OCI-LY1 (cell line): Measurements from ENCODE around the gene PCBD1.

Experiments used
- H2AFZ ChIP-seq: fragments of 200-600 bp; sonication (generic), shearing (Covaris generic); 2 replicates; pipeline ENCODE4 v1.6.0; 2014; ENCODE audit warnings: antibody characterized with exemption, mild to moderate bottlenecking, low read length
- H3F3A ChIP-seq: fragments of 200-600 bp; sonication (generic), shearing (Covaris generic); 2 replicates; pipeline ENCODE4 v1.6.0; 2014; ENCODE audit warnings: mild to moderate bottlenecking, antibody characterized with exemption, low read length, moderate library complexity; ENCODE audit not compliant: insufficient read depth
- H3K27ac ChIP-seq: fragments of 200-600 bp; sonication (generic); 2 replicates; pipeline ENCODE4 v1.5.1; 2014; ENCODE audit warnings: low read length, mixed run types, mild to moderate bottlenecking, low read depth; ENCODE audit not compliant: poor library complexity, severe bottlenecking
- H3K27me3 ChIP-seq: fragments of 200-600 bp; sonication (generic); 2 replicates; pipeline ENCODE4 v1.6.0; 2014; ENCODE audit warnings: antibody characterized with exemption, mild to moderate bottlenecking, low read length, moderate library complexity; ENCODE audit not compliant: insufficient read depth
- H3K36me3 ChIP-seq: fragments of 200-600 bp; sonication (generic); 2 replicates; pipeline ENCODE4 v1.6.1; 2014; ENCODE audit warnings: mild to moderate bottlenecking, antibody characterized with exemption, low read length, moderate library complexity, mixed read lengths; ENCODE audit not compliant: insufficient read depth
- H3K4me1 ChIP-seq: fragments of 200-600 bp; sonication (generic); 2 replicates; pipeline ENCODE4 v1.5.1; 2014; ENCODE audit warnings: mild to moderate bottlenecking, low read length, moderate library complexity; ENCODE audit not compliant: insufficient read depth, severe bottlenecking
- H3K4me2 ChIP-seq: fragments of 200-600 bp; sonication (generic), shearing (Covaris generic); 2 replicates; pipeline ENCODE4 v1.6.1; 2014; ENCODE audit warnings: low read length
- H3K4me3 ChIP-seq: fragments of 200-600 bp; sonication (generic); 2 replicates; pipeline ENCODE4 v1.5.1; 2014; ENCODE audit warnings: low read length, low read depth, mild to moderate bottlenecking, mixed read lengths; ENCODE audit not compliant: poor library complexity, severe bottlenecking
- H3K79me2 ChIP-seq: fragments of 200-600 bp; shearing (Covaris generic); 2 replicates; pipeline ENCODE4 v1.6.1; 2016; ENCODE audit warnings: mixed run types, low read length, mixed read lengths; ENCODE audit not compliant: insufficient read depth
- H3K9ac ChIP-seq: fragments of 200-600 bp; sonication (generic), shearing (Covaris generic); 2 replicates; pipeline ENCODE4 v1.6.1; 2014; ENCODE audit warnings: mild to moderate bottlenecking, low read length, mixed read lengths
- H3K9me2 ChIP-seq: fragments of 200-600 bp; sonication (generic), shearing (Covaris generic); 2 replicates; pipeline ENCODE4 v1.6.1; 2014; ENCODE audit warnings: low read depth, mild to moderate bottlenecking, low read length, mixed read lengths
- H3K9me3 ChIP-seq: fragments of 200-600 bp; shearing (Covaris generic); 2 replicates; pipeline ENCODE4 v1.6.1; 2014; ENCODE audit warnings: low read length, mixed read lengths
- H4K20me1 ChIP-seq: fragments of 200-600 bp; sonication (generic), shearing (Covaris generic); 2 replicates; pipeline ENCODE4 v1.6.0; 2016; ENCODE audit warnings: mild to moderate bottlenecking, low read length; ENCODE audit not compliant: insufficient read depth
- CTCF ChIP-seq: fragments of 200-600 bp; sonication (generic), shearing (Covaris generic); IDR thresholded peaks from 2 replicates; pipeline ENCODE4 v1.5.1; 2017; ENCODE audit warnings: mild to moderate bottlenecking, antibody characterized with exemption, low read length, moderate library complexity, mixed read lengths
- EZH2 ChIP-seq: fragments of 200-600 bp; sonication (generic), shearing (Covaris generic); IDR thresholded peaks from 2 replicates; pipeline ENCODE4 v1.8.0; 2017; ENCODE audit warnings: borderline replicate concordance, mixed run types, mild to moderate bottlenecking, antibody characterized with exemption, low read length, moderate library complexity, mixed read lengths

Gene PCBD1

GRCh38 chr10:70910486-70911341 lies 22.3 kb upstream of the PCBD1 start:
- H3K4me2 ChIP-seq = no peak overlapping the region
- no peak overlapping the region for H3K27ac ChIP-seq
- no peak overlapping the region for H2AFZ ChIP-seq
- no peaks in the 10 kb centered on the region for H4K20me1 ChIP-seq
- H3K27me3 ChIP-seq = peaks cover 4% of the 10 kb centered on the region
- H3K36me3 ChIP-seq = no peaks in the 10 kb centered on the region
- H3K4me3 ChIP-seq = no peak overlapping the region
- H3K9me3 ChIP-seq = no peaks in the 10 kb centered on the region
- H3K79me2 ChIP-seq = no peaks in the 10 kb centered on the region
- no peak overlapping the region for H3K9ac ChIP-seq
- H3K9me2 ChIP-seq = no peaks in the 10 kb centered on the region
- no peaks in the 10 kb centered on the region for H3F3A ChIP-seq
- H3K4me1 ChIP-seq = no peaks in the 10 kb centered on the region
- TF ChIP-seq EZH2 (no peak), CTCF (no peak)

GRCh38 chr10:70909326-70909935 lies 21.1 kb upstream of the PCBD1 start:
- Histone ChIP-seq H3K79me2 (no peaks in the 10 kb centered on the region), H3K4me3 (no peak overlapping the region), H3K9me3 (no peaks in the 10 kb centered on the region), H3K9ac (no peak overlapping the region), H3K27me3 (peaks cover 4% of the 10 kb centered on the region), H3K27ac (no peak overlapping the region), H3F3A (no peaks in the 10 kb centered on the region), H4K20me1 (no peaks in the 10 kb centered on the region), H3K4me1 (no peaks in the 10 kb centered on the region), H3K9me2 (no peaks in the 10 kb centered on the region), H3K4me2 (no peak overlapping the region), H3K36me3 (no peaks in the 10 kb centered on the region), H2AFZ (no peak overlapping the region)
- TF ChIP-seq EZH2 = no peak
- no peak for TF ChIP-seq CTCF

GRCh38 chr10:70908406-70909296 lies 20.3 kb upstream of the PCBD1 start:
- H3K9me3 ChIP-seq = no peaks in the 10 kb centered on the region
- H3K4me2 ChIP-seq = no peak overlapping the region
- H3K27me3 ChIP-seq = peaks cover 4% of the 10 kb centered on the region
- no peaks in the 10 kb centered on the region for H3K79me2 ChIP-seq
- H4K20me1 ChIP-seq = no peaks in the 10 kb centered on the region
- no peak overlapping the region for H3K9ac ChIP-seq
- H3K9me2 ChIP-seq = no peaks in the 10 kb centered on the region
- no peak overlapping the region for H3K27ac ChIP-seq
- no peaks in the 10 kb centered on the region for H3K36me3 ChIP-seq
- no peak overlapping the region for H2AFZ ChIP-seq
- TF ChIP-seq CTCF (no peak), EZH2 (no peak)
- no peak overlapping the region for H3K4me3 ChIP-seq
- no peaks in the 10 kb centered on the region for H3F3A ChIP-seq
- H3K4me1 ChIP-seq = no peaks in the 10 kb centered on the region
